Kidney epithelial cell (primary cell): ENCODE results near the gene EFR3B. TPM values are rescaled to one million over a fixed set of nuclear protein-coding genes. Genes with fewer than 3 reads are reported as not detected.

Source experiments
- DNase-seq: peaks from one replicate; pipeline ENCODE4 v3.0.0-alpha.2; 2010; ENCODE audit warnings: low read depth
- H3K27me3 ChIP-seq: 2 replicates; pipeline ENCODE4 v1.6.0; 2011; ENCODE audit warnings: low read length; ENCODE audit not compliant: control insufficient read depth, insufficient read depth
- H3K36me3 ChIP-seq: 2 replicates; pipeline ENCODE4 v1.5.1; 2011; ENCODE audit warnings: low read length; ENCODE audit not compliant: control insufficient read depth, insufficient read depth
- H3K4me3 ChIP-seq: 2 replicates; pipeline ENCODE4 v1.5.1; 2011; ENCODE audit warnings: low read depth, mild to moderate bottlenecking, control low read depth, low read length
- CTCF ChIP-seq: IDR thresholded peaks from 2 replicates; pipeline ENCODE4 v1.5.1; 2011; ENCODE audit warnings: mild to moderate bottlenecking, moderate library complexity, low read length, control low read depth, inconsistent platforms; ENCODE audit not compliant: insufficient read depth, poor library complexity, severe bottlenecking
- total RNA-seq: library from RNA; depleted of rRNA; stranded (reverse); fragments of >200 nt; gene quantifications from 2 replicates; pipeline ENCODE4 v1.2.3, GENCODE V29; 2015

The EFR3B gene
- total RNA-seq, 1 donor from 2014 or later, result 2.3 TPM

GRCh38 chr2:25176541-25177181 is 134.8 kb downstream of the EFR3B start:
- no peak for TF ChIP-seq CTCF
- no peaks in the 10 kb centered on the region for H3K36me3 ChIP-seq
- H3K4me3 ChIP-seq, result no peak overlapping the region
- DNase-seq, result no peak
- peaks cover 9% of the 10 kb centered on the region for H3K27me3 ChIP-seq

- Histone ChIP-seq H3K36me3 (no peaks in the 10 kb centered on the region), H3K27me3 (peaks cover 9% of the 10 kb centered on the region), H3K4me3 (no peak overlapping the region)
- DNase-seq, result no peak
- no peak for TF ChIP-seq CTCF
Measured at GRCh38 chr2:25177211-25177611, 135.3 kb downstream of the EFR3B start.

- Histone ChIP-seq H3K4me3 (no peak overlapping the region), H3K36me3 (no peaks in the 10 kb centered on the region), H3K27me3 (peaks cover 9% of the 10 kb centered on the region)
- TF ChIP-seq CTCF, result no peak
- DNase-seq, result no peak
Measured at GRCh38 chr2:25178976-25179375, 137.1 kb downstream of the EFR3B start.

GRCh38 chr2:25184254-25184653 is 142.4 kb downstream of the EFR3B start:
- DNase-seq, result no peak
- H3K4me3 ChIP-seq, result no peak overlapping the region
- H3K36me3 ChIP-seq, result no peaks in the 10 kb centered on the region
- H3K27me3 ChIP-seq, result peaks cover 2% of the 10 kb centered on the region
- TF ChIP-seq CTCF, result no peak

GRCh38 chr2:25187729-25188350 is 146.0 kb downstream of the EFR3B start:
- Histone ChIP-seq H3K27me3 (peaks cover 2% of the 10 kb centered on the region), H3K36me3 (no peaks in the 10 kb centered on the region), H3K4me3 (no peak overlapping the region)
- no peak for DNase-seq
- no peak for TF ChIP-seq CTCF

- H3K4me3 ChIP-seq, result no peak overlapping the region
- no peak for DNase-seq
- no peak for TF ChIP-seq CTCF
- H3K27me3 ChIP-seq, result peaks cover 2% of the 10 kb centered on the region
- H3K36me3 ChIP-seq, result no peaks in the 10 kb centered on the region
Measured at GRCh38 chr2:25188405-25188804, 146.5 kb downstream of the EFR3B start.
